NCI-H1105 (cell line): ENCODE data around the gene FBXL17.

Experiments used
- DNase-seq: peaks from one replicate; lab custom pipeline; 2025; lab: John Stamatoyannopoulos, UW

The FBXL17 gene

DNA sequence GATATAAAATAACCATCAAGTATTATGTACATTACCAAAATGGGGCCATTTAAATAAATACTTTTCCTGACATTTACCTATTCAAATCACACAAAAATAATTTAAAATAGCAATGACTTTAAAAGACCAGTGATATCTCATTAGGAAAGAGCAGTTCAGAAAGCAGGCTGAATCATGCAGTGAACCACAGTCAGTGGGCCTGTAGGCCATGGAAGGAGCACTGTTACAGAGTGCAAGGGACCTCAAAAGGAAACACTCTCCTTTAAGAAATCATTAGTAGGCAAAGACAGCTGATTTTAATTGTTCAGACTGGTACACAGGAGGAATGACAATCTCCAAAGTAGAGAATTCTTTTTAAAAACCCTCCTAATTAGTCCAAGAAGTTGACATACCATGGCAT, 427.6 kb downstream of the FBXL17 start:
- no peak for DNase-seq

DNA sequence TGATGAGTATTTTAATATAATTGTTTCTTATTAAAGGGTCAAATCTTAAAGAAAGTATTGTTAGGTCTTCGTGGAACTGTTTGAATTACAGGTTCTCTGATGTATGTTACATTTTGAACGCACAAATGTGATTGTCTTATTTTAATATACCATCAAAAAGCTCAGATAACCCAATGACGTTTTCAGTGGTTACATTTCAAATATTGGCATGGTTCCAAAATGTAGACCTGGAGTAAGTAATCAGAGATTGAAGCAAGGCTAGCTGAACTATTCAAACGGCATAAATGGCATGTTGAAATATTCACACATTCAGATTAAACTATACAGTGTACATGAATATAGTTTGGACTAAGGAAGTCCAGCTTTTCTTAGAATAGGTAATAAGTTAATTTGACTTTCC, 429.4 kb downstream of the FBXL17 start:
- no peak for DNase-seq

- no peak for DNase-seq
These were observed 430.6 kb downstream of the FBXL17 start for GRCh38 chr5:107951309-107951708.

DNA sequence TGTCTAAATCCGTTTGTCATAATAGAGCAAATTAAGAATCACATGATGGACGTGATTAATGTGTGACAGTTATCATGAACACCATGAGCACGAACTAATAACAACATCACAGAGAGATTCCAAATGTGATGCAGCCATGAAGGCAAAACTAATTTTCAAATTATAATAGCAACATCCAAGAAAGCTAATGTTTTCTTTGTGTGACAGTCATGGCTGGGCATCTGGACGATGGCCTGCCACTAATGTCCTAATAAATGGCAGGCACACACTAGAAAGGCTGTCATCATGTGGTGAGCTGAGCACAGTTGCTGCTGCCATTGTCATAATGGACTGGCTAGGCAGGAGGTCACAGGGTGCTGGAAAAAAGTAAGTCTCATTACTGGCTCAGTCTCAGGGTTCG, 431.1 kb downstream of the FBXL17 start:
- DNase-seq = no peak

GRCh38 chr5:107949688-107950341, 432.1 kb downstream of the FBXL17 start:
- DNase-seq = no peak

GRCh38 chr5:107948377-107948776, 433.5 kb downstream of the FBXL17 start:
- DNase-seq = no peak

- DNase-seq = no peak
These were observed 436.8 kb downstream of the FBXL17 start for GRCh38 chr5:107945061-107945460.

- no peak for DNase-seq
These were observed 438.0 kb downstream of the FBXL17 start for GRCh38 chr5:107943923-107944322.

GRCh38 chr5:107941036-107941435, 440.9 kb downstream of the FBXL17 start:
- no peak for DNase-seq

GRCh38 chr5:107937651-107938355, 444.1 kb downstream of the FBXL17 start:
- no peak for DNase-seq

GRCh38 chr5:107937204-107937603, 444.7 kb downstream of the FBXL17 start:
- no peak for DNase-seq

- DNase-seq = no peak
These were observed 445.4 kb downstream of the FBXL17 start for GRCh38 chr5:107936515-107936914.

DNA sequence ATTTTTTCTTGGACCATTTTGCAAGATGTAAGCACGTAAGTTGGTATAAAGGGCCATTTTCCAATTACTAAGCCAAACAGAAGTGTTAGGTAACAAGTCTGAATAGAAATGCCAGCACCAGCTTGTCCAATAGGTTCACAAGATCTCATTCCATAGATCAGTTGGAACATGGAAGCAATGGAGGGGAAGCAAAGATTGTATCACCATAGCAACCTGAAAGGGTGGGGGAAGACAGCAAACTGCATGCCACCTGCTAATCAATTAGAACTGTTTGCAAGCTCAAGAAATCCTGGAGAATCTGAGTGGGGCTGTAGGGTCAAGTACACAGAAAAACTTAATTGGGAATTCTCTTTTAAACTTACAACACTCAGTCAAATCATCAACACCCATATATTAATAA, 446.3 kb downstream of the FBXL17 start:
- DNase-seq = no peak

DNA sequence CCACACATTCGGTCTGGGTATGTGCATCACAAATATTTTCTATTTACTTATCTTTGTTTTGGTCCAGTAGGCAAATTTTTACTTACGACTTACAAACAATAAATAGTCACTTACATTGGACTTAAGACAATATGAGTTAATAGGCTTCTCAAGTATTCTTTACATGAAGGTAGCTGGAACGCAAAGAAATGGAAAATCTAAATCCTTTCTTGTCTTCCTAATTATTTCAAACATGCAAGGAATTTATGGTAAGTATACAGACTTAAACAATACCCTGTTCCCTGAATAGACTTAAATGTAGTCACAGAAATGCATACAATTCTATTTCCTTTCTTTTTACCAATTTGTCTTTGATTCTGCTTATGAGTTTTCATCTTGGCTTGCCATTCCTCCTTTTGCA, 448.6 kb downstream of the FBXL17 start:
- no peak for DNase-seq

- DNase-seq = no peak
These were observed 451.0 kb downstream of the FBXL17 start for GRCh38 chr5:107930891-107931290.

DNA sequence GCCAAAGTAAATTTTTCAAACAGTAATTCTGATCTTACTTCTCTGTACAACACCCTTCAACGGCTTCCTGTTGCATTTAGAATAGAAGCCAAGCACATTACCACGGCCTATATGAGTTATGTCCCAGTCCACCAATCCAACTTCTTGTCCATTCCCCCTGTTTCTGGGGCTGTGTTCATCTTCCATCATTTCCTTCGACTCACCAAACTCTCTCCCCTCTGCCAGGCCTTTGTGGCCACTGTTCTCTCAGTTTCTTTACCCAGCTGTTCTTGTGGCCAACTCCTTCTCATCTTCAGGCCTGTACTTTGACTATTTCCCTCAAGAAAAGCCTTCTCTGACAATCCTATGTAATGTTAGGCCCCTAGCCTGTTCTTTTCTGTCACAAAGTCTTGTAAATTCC, 451.8 kb downstream of the FBXL17 start:
- DNase-seq = no peak

DNA sequence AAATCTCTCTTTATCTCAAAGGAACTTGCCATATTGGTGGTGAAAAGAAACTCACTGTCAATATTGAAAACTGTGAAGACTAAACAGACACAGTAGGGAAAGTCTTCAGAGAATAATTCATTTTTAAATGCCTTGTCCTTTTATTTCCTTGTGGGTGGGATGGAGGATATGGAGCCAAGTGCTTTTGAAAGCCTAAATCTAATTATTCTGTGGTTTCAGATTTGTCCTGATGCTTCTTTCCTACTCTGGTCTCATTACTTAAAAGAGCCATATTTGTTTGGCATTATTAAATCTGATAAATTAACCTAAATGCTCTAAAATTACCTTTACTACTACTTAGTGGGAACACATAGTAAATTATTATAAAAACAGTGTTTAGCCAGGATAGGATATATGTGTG, 452.8 kb downstream of the FBXL17 start:
- no peak for DNase-seq

GRCh38 chr5:107926121-107926520, 455.8 kb downstream of the FBXL17 start:
- no peak for DNase-seq

- DNase-seq = no peak
These were observed 456.7 kb downstream of the FBXL17 start for GRCh38 chr5:107925200-107925599.

- no peak for DNase-seq
These were observed 461.9 kb downstream of the FBXL17 start for GRCh38 chr5:107919969-107920368.

GRCh38 chr5:107919361-107919760, 462.5 kb downstream of the FBXL17 start:
- no peak for DNase-seq

GRCh38 chr5:107917983-107918382, 463.9 kb downstream of the FBXL17 start:
- DNase-seq = no peak

- DNase-seq = no peak
These were observed 464.9 kb downstream of the FBXL17 start for GRCh38 chr5:107916731-107917725.
